HCEC 1CT (cell line): Measurements from ENCODE around the gene UBE2F.
"Not testable (repeated sequence)": the region's sequence is repeated elsewhere in the genome, so short reads cannot be mapped to it uniquely, and the experiment has no call there.

Experiments used
- DNase-seq: peaks from one replicate; pipeline ENCODE4 v3.0.0-alpha.2; 2017

UBE2F gene

GRCh38 chr2:238057696-238058575 lies 91.1 kb downstream of the UBE2F start:
- not testable (repeated sequence) for DNase-seq

GRCh38 chr2:238059505-238059904 lies 92.7 kb downstream of the UBE2F start:
- no peak for DNase-seq

GRCh38 chr2:238060096-238060541 lies 93.3 kb downstream of the UBE2F start:
- DNase-seq = no peak

- peak; percentile 96 for DNase-seq
Observed at GRCh38 chr2:238060542-238061314, 93.9 kb downstream of the UBE2F start, which contains the start of gene SCLY. Gene SCLY (plus strand): TSS chr2:238061001. CDS start chr2:238061055, 54 bp downstream.

- peak; percentile 36 for DNase-seq
Observed at GRCh38 chr2:238061315-238062202, 94.7 kb downstream of the UBE2F start.

- no peak for DNase-seq
Observed at GRCh38 chr2:238063414-238064189, 96.8 kb downstream of the UBE2F start.

GRCh38 chr2:238064376-238064775 lies 97.6 kb downstream of the UBE2F start:
- no peak for DNase-seq

- no peak for DNase-seq
Observed at GRCh38 chr2:238065071-238065846, 98.4 kb downstream of the UBE2F start.

- DNase-seq = no peak
Observed at GRCh38 chr2:238066218-238066617, 99.4 kb downstream of the UBE2F start.

- DNase-seq = not testable (repeated sequence)
Observed at GRCh38 chr2:238066718-238067117, 99.9 kb downstream of the UBE2F start.

GRCh38 chr2:238067939-238068338 lies 101.1 kb downstream of the UBE2F start:
- DNase-seq = no peak

- DNase-seq = no peak
Observed at GRCh38 chr2:238069021-238069709, 102.4 kb downstream of the UBE2F start.

GRCh38 chr2:238069877-238070276 lies 103.1 kb downstream of the UBE2F start:
- DNase-seq = no peak

GRCh38 chr2:238075397-238075796 lies 108.6 kb downstream of the UBE2F start:
- no peak for DNase-seq

- no peak for DNase-seq
Observed at GRCh38 chr2:238077292-238077691, 110.5 kb downstream of the UBE2F start.

- DNase-seq = no peak
Observed at GRCh38 chr2:238079874-238080327, 113.1 kb downstream of the UBE2F start.

- DNase-seq = no peak
Observed at GRCh38 chr2:238080518-238080917, 113.7 kb downstream of the UBE2F start.

- no peak for DNase-seq
Observed at GRCh38 chr2:238081150-238081549, 114.3 kb downstream of the UBE2F start.

GRCh38 chr2:238081561-238081960 lies 114.7 kb downstream of the UBE2F start:
- DNase-seq = no peak

GRCh38 chr2:238082151-238082550 lies 115.3 kb downstream of the UBE2F start:
- DNase-seq = no peak
